Fibroblast of lung (primary cell): Measurements from ENCODE around the gene DNAH14. TPM values are rescaled to one million over a fixed set of nuclear protein-coding genes. Genes with fewer than 3 reads are reported as not detected.
"Not testable (repeated sequence)": the region's sequence is repeated elsewhere in the genome, so short reads cannot be mapped to it uniquely, and the experiment has no call there.

ENCODE experiments used
- DNase-seq, 2 donors: peaks; one replicate each; pipeline versions ENCODE4 v3.0.0 to v3.0.0-alpha.2; 2010; ENCODE audit warnings: low read depth in 2 of 2
- H2AFZ ChIP-seq: 2 replicates; pipeline ENCODE4 v1.5.1; 2012; ENCODE audit warnings: low read length, control low read depth, inconsistent platforms
- H3K27ac ChIP-seq: 2 replicates; pipeline ENCODE4 v1.5.1; 2011; ENCODE audit warnings: low read length, control low read depth; ENCODE audit not compliant: insufficient read depth
- H3K27me3 ChIP-seq: 2 replicates; pipeline ENCODE4 v1.5.1; 2011; ENCODE audit warnings: mild to moderate bottlenecking, low read length; ENCODE audit not compliant: control insufficient read depth, insufficient read depth
- H3K36me3 ChIP-seq: 2 replicates; pipeline ENCODE4 v1.5.1; 2011; ENCODE audit warnings: low read length; ENCODE audit not compliant: control insufficient read depth, insufficient read depth
- H3K4me1 ChIP-seq: 2 replicates; pipeline ENCODE4 v1.5.1; 2011; ENCODE audit warnings: low read length; ENCODE audit not compliant: control insufficient read depth, insufficient read depth; ENCODE audit errors: extremely low read depth
- H3K4me2 ChIP-seq: 2 replicates; pipeline ENCODE4 v1.5.1; 2011; ENCODE audit warnings: low read length, control low read depth; ENCODE audit not compliant: insufficient read depth; ENCODE audit errors: extremely low read depth
- H3K4me3 ChIP-seq, 4 experiments: fragments of 200-600 bp in 1 of 4; sonication (generic) in 1 of 4; replicated peaks in 1 of 4; 2 replicates each; pipeline ENCODE4 v1.5.1; 2011 to 2016; ENCODE audit warnings: low read length in 4 of 4, low read depth in 3 of 4, mild to moderate bottlenecking in 3 of 4, control low read depth in 2 of 4, inconsistent platforms in 1 of 4, mixed read lengths in 1 of 4; ENCODE audit not compliant: insufficient read depth in 1 of 4; ENCODE audit errors: control extremely low read depth in 1 of 4
- H3K79me2 ChIP-seq: 2 replicates; pipeline ENCODE4 v1.5.1; 2012; ENCODE audit warnings: mild to moderate bottlenecking, low read length, inconsistent platforms; ENCODE audit not compliant: control insufficient read depth, insufficient read depth
- H3K9ac ChIP-seq: 2 replicates; pipeline ENCODE4 v1.5.1; 2011; ENCODE audit warnings: mild to moderate bottlenecking, low read length, control low read depth; ENCODE audit not compliant: insufficient read depth
- H3K9me3 ChIP-seq: 2 replicates; pipeline ENCODE4 v1.5.1; 2012; ENCODE audit warnings: low read depth, low read length; ENCODE audit not compliant: control insufficient read depth, insufficient read depth
- H4K20me1 ChIP-seq: 2 replicates; pipeline ENCODE4 v1.5.1; 2011; ENCODE audit warnings: low read length; ENCODE audit not compliant: control insufficient read depth, insufficient read depth; ENCODE audit errors: extremely low read depth
- CTCF ChIP-seq, 2 donors: IDR thresholded peaks in 1 of 2; conservative IDR thresholded peaks in 1 of 2; 1 replicate in 1 of 2; 2 replicates in 1 of 2; pipeline ENCODE4 v1.5.1; 2011 to 2012; ENCODE audit warnings: low read length in 2 of 2, control low read depth in 1 of 2, inconsistent platforms in 1 of 2, low read depth in 1 of 2, mild to moderate bottlenecking in 1 of 2
- EZH2 ChIP-seq: IDR thresholded peaks from 2 replicates; pipeline ENCODE4 v1.5.1; 2012; ENCODE audit warnings: low read length, control low read depth, mild to moderate bottlenecking; ENCODE audit errors: missing control alignments
- polyA plus RNA-seq, 2 donors: library from polyadenylated mRNA; depleted of rRNA in 1 of 2; stranded (reverse) in 1 of 2; unstranded in 1 of 2; fragments of >200 nt; gene quantifications; 2 replicates each; pipeline ENCODE4 v1.2.1, GENCODE V29; 2011 to 2012; ENCODE audit warnings: missing spikeins in 1 of 2
- total RNA-seq: library from RNA; depleted of rRNA; stranded (reverse); fragments of >200 nt; gene quantifications from 2 replicates; pipeline ENCODE4 v1.2.1, GENCODE V29; 2014

DNAH14 gene
- total and polyA plus RNA-seq, 2 donors (not counting 1 experiment from before 2014, with no cell fraction given) = 5.4 to 19.7 TPM

- H3K9me3 ChIP-seq = no peaks in the 10 kb centered on the region
- no peaks in the 10 kb centered on the region for H3K4me1 ChIP-seq
- TF ChIP-seq EZH2 = no peak
- TF ChIP-seq CTCF (conservative IDR thresholded peaks at IDR 0.05 in 1 of 2, IDR thresholded peaks at IDR 0.05 in 1 of 2; ENCODE audit: low read depth in 1 of 2, low read length in 2 of 2) = no peak
- H3K27me3 ChIP-seq = no peaks in the 10 kb centered on the region
- H3K4me3 ChIP-seq = no peak overlapping the region
- no peak for DNase-seq
- no peak overlapping the region for H3K9ac ChIP-seq
- no peak overlapping the region for H2AFZ ChIP-seq
- H3K79me2 ChIP-seq = no peaks in the 10 kb centered on the region
- H3K36me3 ChIP-seq = no peaks in the 10 kb centered on the region
- no peaks in the 10 kb centered on the region for H4K20me1 ChIP-seq
- H3K27ac ChIP-seq = no peak overlapping the region
- no peak overlapping the region for H3K4me2 ChIP-seq
These were observed 294.8 kb downstream of the DNAH14 start for GRCh38 chr1:225224287-225224686.

GRCh38 chr1:225225681-225226080 is 296.2 kb downstream of the DNAH14 start:
- Histone ChIP-seq H3K4me3 (no peak overlapping the region), H3K27ac (no peak overlapping the region), H3K9me3 (no peaks in the 10 kb centered on the region), H3K4me2 (no peak overlapping the region), H2AFZ (no peak overlapping the region), H3K4me1 (no peaks in the 10 kb centered on the region), H4K20me1 (no peaks in the 10 kb centered on the region), H3K36me3 (no peaks in the 10 kb centered on the region), H3K27me3 (no peaks in the 10 kb centered on the region), H3K79me2 (no peaks in the 10 kb centered on the region), H3K9ac (no peak overlapping the region)
- DNase-seq = no peak
- TF ChIP-seq CTCF (conservative IDR thresholded peaks at IDR 0.05 in 1 of 2, IDR thresholded peaks at IDR 0.05 in 1 of 2; ENCODE audit: low read depth in 1 of 2, low read length in 2 of 2) (no peak), EZH2 (no peak)

GRCh38 chr1:225228871-225229303 is 299.4 kb downstream of the DNAH14 start:
- no peak overlapping the region for H3K4me3 ChIP-seq
- DNase-seq = no peak
- no peaks in the 10 kb centered on the region for H3K36me3 ChIP-seq
- H3K27ac ChIP-seq = no peak overlapping the region
- H3K9ac ChIP-seq = no peak overlapping the region
- H2AFZ ChIP-seq = no peak overlapping the region
- no peaks in the 10 kb centered on the region for H3K9me3 ChIP-seq
- H3K4me1 ChIP-seq = no peaks in the 10 kb centered on the region
- no peaks in the 10 kb centered on the region for H4K20me1 ChIP-seq
- no peak overlapping the region for H3K4me2 ChIP-seq
- H3K79me2 ChIP-seq = no peaks in the 10 kb centered on the region
- no peaks in the 10 kb centered on the region for H3K27me3 ChIP-seq
- TF ChIP-seq EZH2 (no peak), CTCF (conservative IDR thresholded peaks at IDR 0.05 in 1 of 2, IDR thresholded peaks at IDR 0.05 in 1 of 2; ENCODE audit: low read depth in 1 of 2, low read length in 2 of 2) (no peak)

- not testable (repeated sequence) for H3K4me3 ChIP-seq, H3K36me3 ChIP-seq, DNase-seq, H3K27me3 ChIP-seq, H3K79me2 ChIP-seq, H3K9ac ChIP-seq, H3K27ac ChIP-seq, H2AFZ ChIP-seq, H3K9me3 ChIP-seq, H4K20me1 ChIP-seq, H3K4me2 ChIP-seq, H3K4me1 ChIP-seq
These were observed 300.0 kb downstream of the DNAH14 start for GRCh38 chr1:225229429-225229828.
